ENCODE data around the gene GARIN6.
A peak's percentile ranks its signal among the peaks of the same experiment; 100 is the strongest.
"Not testable (repeated sequence)": the region's sequence is repeated elsewhere in the genome, so short reads cannot be mapped to it uniquely, and the experiment has no call there.

Gene GARIN6

GRCh38 chr12:99647453-99647852, at the start of gene GARIN6:
GARIN6 (plus strand) TSS chr12:99647753; CDS start chr12:99648175, 422 bp downstream.
- FAIRE-seq (no peak), DNase-seq (ENCODE audit: insufficient read length, low spot score) (no peak)
- TF ChIP-seq POLR2A (IDR thresholded peaks at IDR 0.05; ENCODE audit: low read depth, low read length) = no peak

GRCh38 chr12:99598785-99599184, 48.8 kb upstream of the GARIN6 start:
- FAIRE-seq (no peak), DNase-seq (ENCODE audit: insufficient read length, low spot score) (no peak)
- no peak for TF ChIP-seq POLR2A (IDR thresholded peaks at IDR 0.05; ENCODE audit: low read depth, low read length)

GRCh38 chr12:99600388-99600787, 47.2 kb upstream of the GARIN6 start:
- no peak for FAIRE-seq
- no peak for DNase-seq (ENCODE audit: insufficient read length, low spot score)
- TF ChIP-seq POLR2A (IDR thresholded peaks at IDR 0.05; ENCODE audit: low read depth, low read length) = no peak

GRCh38 chr12:99609455-99610181, 37.9 kb upstream of the GARIN6 start:
- no peak for TF ChIP-seq POLR2A (IDR thresholded peaks at IDR 0.05; ENCODE audit: low read depth, low read length)
- DNase-seq (ENCODE audit: insufficient read length, low spot score) (no peak), FAIRE-seq (no peak)

GRCh38 chr12:99611117-99611516, 36.4 kb upstream of the GARIN6 start:
- no peak for DNase-seq (ENCODE audit: insufficient read length, low spot score)
- TF ChIP-seq POLR2A (IDR thresholded peaks at IDR 0.05; ENCODE audit: low read depth, low read length) = no peak
- no peak for FAIRE-seq

- DNase-seq (ENCODE audit: insufficient read length, low spot score) (no peak), FAIRE-seq (no peak)
- TF ChIP-seq POLR2A (IDR thresholded peaks at IDR 0.05; ENCODE audit: low read depth, low read length) = no peak
Observed at GRCh38 chr12:99611599-99611998, 36.0 kb upstream of the GARIN6 start.

- no peak for FAIRE-seq
Observed at GRCh38 chr12:99618657-99619056, 28.9 kb upstream of the GARIN6 start.

GRCh38 chr12:99619389-99620158, 28.0 kb upstream of the GARIN6 start:
- peak; percentile 2 for DNase-seq (ENCODE audit: insufficient read length, low spot score)
- TF ChIP-seq POLR2A (IDR thresholded peaks at IDR 0.05; ENCODE audit: low read depth, low read length) = no peak
- FAIRE-seq = peak; percentile 58

More at GRCh38 chr12:99618657-99619056, 28.9 kb upstream of the GARIN6 start:
- no peak for DNase-seq (ENCODE audit: insufficient read length, low spot score)
- no peak for TF ChIP-seq POLR2A (IDR thresholded peaks at IDR 0.05; ENCODE audit: low read depth, low read length)

- no peak for TF ChIP-seq POLR2A (IDR thresholded peaks at IDR 0.05; ENCODE audit: low read depth, low read length)
- DNase-seq (ENCODE audit: insufficient read length, low spot score) = no peak
- FAIRE-seq = no peak
Observed at GRCh38 chr12:99620159-99620479, 27.4 kb upstream of the GARIN6 start.

GRCh38 chr12:99624591-99624990, 23.0 kb upstream of the GARIN6 start:
- FAIRE-seq; DNase-seq (ENCODE audit: insufficient read length, low spot score): not testable (repeated sequence)

GRCh38 chr12:99627459-99627858, 20.1 kb upstream of the GARIN6 start:
- TF ChIP-seq POLR2A (IDR thresholded peaks at IDR 0.05; ENCODE audit: low read depth, low read length) = no peak
- FAIRE-seq (no peak), DNase-seq (ENCODE audit: insufficient read length, low spot score) (no peak)

GRCh38 chr12:99644629-99645028, 2.9 kb upstream of the GARIN6 start:
- DNase-seq (ENCODE audit: insufficient read length, low spot score) (no peak), FAIRE-seq (no peak)
- no peak for TF ChIP-seq POLR2A (IDR thresholded peaks at IDR 0.05; ENCODE audit: low read depth, low read length)

GRCh38 chr12:99648183-99648582, 630 bp downstream of the GARIN6 start:
- no peak for TF ChIP-seq POLR2A (IDR thresholded peaks at IDR 0.05; ENCODE audit: low read depth, low read length)
- DNase-seq (ENCODE audit: insufficient read length, low spot score) (no peak), FAIRE-seq (no peak)

GRCh38 chr12:99649551-99649950, 2.0 kb downstream of the GARIN6 start:
- no peak for TF ChIP-seq POLR2A (IDR thresholded peaks at IDR 0.05; ENCODE audit: low read depth, low read length)
- DNase-seq (ENCODE audit: insufficient read length, low spot score) = no peak
- FAIRE-seq = no peak

Measured in H54 (cell line).